GM20000 (cell line): Measurements from ENCODE around the gene DIAPH1.
"Not testable (repeated sequence)": the region's sequence is repeated elsewhere in the genome, so short reads cannot be mapped to it uniquely, and the experiment has no call there.

Experiments
- DNase-seq: peaks from one replicate; pipeline ENCODE4 v3.0.0; 2012; ENCODE audit warnings: low spot score
- CTCF ChIP-seq: IDR thresholded peaks from 2 replicates; pipeline ENCODE4 v1.5.1; 2012; ENCODE audit warnings: mild to moderate bottlenecking, control low read depth; ENCODE audit errors: extremely low read depth, missing control alignments

DIAPH1 gene

GRCh38 chr5:141623186-141623585, 4.4 kb upstream of the DIAPH1 start:
- TF ChIP-seq CTCF = no peak
- peak; percentile 63 for DNase-seq

DNA sequence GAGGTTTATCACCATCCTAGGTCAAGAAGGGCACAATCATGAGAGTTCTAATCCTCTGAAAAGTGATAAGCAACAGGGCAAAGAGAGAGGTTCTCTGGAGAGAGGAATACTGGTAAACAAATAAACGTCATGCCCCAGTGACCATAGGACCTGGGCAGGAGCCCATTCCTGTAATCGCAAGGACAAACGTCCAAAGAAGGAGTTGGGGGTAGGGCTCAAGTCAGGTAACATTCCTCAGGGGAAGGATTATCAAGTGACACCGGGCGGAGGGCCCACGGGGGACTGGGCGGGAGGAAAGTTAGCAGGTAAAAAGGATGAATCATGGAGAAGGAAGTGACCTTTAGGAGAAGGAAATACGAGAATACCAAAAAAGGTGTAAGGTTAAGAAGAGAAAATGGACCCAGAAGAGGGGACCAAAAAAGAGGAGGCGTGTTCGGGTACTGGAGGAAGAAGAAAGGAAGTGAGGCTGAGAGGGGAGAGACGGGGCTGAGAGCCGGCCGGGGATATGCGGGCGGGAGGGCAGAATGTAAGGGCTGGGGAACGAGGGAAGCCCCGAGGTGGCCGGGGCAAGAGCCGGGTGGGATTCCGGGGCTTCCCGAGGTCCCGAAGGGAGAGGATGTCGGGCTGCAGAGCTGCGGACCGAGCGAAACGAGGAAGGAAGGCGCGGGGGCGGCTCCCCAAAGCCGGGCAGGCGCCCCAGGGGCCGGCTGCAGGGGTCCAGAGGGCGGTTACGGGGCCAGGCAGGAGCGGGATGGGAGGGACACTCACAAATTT, 583 bp downstream of the DIAPH1 start:
- TF ChIP-seq CTCF = no peak
- DNase-seq = peak; percentile 57

DNA sequence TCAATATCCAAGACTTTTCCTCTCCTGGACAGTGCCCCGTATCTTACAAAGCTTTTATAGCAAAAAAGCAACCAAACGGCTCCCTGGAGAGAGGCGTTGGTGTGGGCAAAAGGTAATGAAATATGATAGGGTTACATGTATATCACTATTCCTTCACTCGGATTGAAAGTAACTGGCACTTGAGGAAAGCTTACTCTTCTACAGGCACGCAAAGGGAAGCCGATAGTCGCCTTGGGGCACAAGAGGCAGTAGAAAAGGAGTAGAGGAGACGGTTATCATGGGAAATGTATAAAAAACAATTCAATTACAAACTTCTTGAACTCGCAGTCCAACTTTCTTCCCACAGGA, 1.1 kb downstream of the DIAPH1 start:
- no peak for DNase-seq
- no peak for TF ChIP-seq CTCF

DNA sequence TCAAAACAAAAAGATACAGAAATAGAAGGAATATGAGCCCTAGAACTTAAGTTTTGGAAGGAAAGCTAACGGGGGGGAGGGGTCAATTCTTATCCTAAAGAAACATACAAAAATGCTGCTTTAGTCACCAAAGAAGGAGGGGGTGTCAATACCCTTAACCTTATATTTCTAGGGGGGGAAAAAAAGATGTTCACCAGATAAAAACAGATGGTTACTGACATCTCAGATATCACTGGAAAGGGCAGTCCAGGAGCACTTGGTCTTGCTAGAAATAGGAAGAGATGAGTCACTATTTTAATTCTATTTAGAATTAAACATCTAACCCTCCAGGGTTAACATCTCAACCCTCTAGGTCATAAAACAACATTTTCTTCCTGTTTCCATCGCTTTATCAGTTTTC, 1.7 kb downstream of the DIAPH1 start:
- no peak for DNase-seq
- TF ChIP-seq CTCF = no peak

- no peak for TF ChIP-seq CTCF
- no peak for DNase-seq
These were observed 2.6 kb downstream of the DIAPH1 start for GRCh38 chr5:141615991-141616720.

GRCh38 chr5:141613344-141613743, 5.5 kb downstream of the DIAPH1 start:
- DNase-seq = no peak
- TF ChIP-seq CTCF = no peak

- no peak for DNase-seq
- no peak for TF ChIP-seq CTCF
These were observed 7.5 kb downstream of the DIAPH1 start for GRCh38 chr5:141611289-141611688.

- DNase-seq = not testable (repeated sequence)
These were observed 8.9 kb downstream of the DIAPH1 start for GRCh38 chr5:141609921-141610320.
